Measurements from ENCODE around the gene MEF2B.
A peak's percentile ranks its signal among the peaks of the same experiment; 100 is the strongest.

MEF2B gene

DNA sequence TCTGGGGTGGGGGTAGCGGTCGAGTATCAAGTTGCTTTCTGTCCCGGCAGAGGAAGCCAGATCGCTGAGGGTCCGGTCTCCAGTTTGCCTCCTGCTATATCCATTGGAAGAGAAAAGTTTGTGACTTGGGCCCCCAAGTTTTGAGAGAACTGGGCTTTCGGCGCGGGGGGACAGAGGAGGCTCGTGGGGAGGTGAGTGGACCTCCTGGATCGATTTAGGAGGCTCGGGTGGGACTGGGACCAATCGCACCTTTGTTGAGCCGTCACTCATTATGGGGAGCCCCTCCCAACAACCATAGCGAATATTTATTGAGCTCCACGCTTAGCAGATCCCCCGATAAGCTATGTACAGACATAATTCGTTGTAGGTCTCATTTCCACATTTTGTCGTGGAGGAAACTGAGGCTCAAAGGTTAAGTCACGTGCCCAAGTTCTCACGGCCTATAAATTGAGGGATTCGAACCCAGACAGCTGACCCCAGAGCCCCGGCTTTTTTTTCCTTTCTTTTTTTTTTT is 22.9 kb upstream of the MEF2B start:
- no peak for TF ChIP-seq EZH2 (IDR thresholded peaks at IDR 0.05; ENCODE audit: borderline replicate concordance, low read depth, low read length, severe bottlenecking)
- TF ChIP-seq, protein P1, sequence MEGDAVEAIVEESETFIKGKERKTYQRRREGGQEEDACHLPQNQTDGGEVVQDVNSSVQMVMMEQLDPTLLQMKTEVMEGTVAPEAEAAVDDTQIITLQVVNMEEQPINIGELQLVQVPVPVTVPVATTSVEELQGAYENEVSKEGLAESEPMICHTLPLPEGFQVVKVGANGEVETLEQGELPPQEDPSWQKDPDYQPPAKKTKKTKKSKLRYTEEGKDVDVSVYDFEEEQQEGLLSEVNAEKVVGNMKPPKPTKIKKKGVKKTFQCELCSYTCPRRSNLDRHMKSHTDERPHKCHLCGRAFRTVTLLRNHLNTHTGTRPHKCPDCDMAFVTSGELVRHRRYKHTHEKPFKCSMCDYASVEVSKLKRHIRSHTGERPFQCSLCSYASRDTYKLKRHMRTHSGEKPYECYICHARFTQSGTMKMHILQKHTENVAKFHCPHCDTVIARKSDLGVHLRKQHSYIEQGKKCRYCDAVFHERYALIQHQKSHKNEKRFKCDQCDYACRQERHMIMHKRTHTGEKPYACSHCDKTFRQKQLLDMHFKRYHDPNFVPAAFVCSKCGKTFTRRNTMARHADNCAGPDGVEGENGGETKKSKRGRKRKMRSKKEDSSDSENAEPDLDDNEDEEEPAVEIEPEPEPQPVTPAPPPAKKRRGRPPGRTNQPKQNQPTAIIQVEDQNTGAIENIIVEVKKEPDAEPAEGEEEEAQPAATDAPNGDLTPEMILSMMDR (IDR thresholded peaks at IDR 0.05; ENCODE audit: borderline replicate concordance, extremely low read depth, low read length, poor library complexity, severe bottlenecking), result no peak
- Histone ChIP-seq H3K4me2 (ENCODE audit: insufficient read depth, low read length) (peak overlapping the region; percentile 78), H2AFZ (ENCODE audit: low read depth, low read length) (peak overlapping the region; percentile 86), H3K9me3 (ENCODE audit: insufficient read depth, low read length, severe bottlenecking) (no peaks in the 10 kb centered on the region), H3K27me3 (ENCODE audit: insufficient read depth, low read length, poor library complexity) (no peaks in the 10 kb centered on the region), H3K27ac (ENCODE audit: low read length) (peak overlapping the region; percentile 83), H3K79me2 (ENCODE audit: insufficient read depth, low read length) (peaks cover 60% of the 10 kb centered on the region), H3K4me3 (ENCODE audit: low read depth in 1 of 2, low read length in 2 of 2) (peak overlapping the region; percentile 44 to 64; a peak in 3 of 4 replicates), H4K20me1 (ENCODE audit: insufficient read depth, low read length) (peaks cover 19% of the 10 kb centered on the region), H3K4me1 (ENCODE audit: insufficient read depth, low read length) (peaks cover 44% of the 10 kb centered on the region), H3K9ac (ENCODE audit: low read depth, low read length) (peak overlapping the region; percentile 68), H3K36me3 (ENCODE audit: insufficient read depth, low read length) (peaks cover 19% of the 10 kb centered on the region)
- ATAC-seq (ENCODE audit: insufficient read depth, low read depth), result peak; percentile 4; the same call in 2 of the 3 replicates
- no peak for DNase-seq

DNA sequence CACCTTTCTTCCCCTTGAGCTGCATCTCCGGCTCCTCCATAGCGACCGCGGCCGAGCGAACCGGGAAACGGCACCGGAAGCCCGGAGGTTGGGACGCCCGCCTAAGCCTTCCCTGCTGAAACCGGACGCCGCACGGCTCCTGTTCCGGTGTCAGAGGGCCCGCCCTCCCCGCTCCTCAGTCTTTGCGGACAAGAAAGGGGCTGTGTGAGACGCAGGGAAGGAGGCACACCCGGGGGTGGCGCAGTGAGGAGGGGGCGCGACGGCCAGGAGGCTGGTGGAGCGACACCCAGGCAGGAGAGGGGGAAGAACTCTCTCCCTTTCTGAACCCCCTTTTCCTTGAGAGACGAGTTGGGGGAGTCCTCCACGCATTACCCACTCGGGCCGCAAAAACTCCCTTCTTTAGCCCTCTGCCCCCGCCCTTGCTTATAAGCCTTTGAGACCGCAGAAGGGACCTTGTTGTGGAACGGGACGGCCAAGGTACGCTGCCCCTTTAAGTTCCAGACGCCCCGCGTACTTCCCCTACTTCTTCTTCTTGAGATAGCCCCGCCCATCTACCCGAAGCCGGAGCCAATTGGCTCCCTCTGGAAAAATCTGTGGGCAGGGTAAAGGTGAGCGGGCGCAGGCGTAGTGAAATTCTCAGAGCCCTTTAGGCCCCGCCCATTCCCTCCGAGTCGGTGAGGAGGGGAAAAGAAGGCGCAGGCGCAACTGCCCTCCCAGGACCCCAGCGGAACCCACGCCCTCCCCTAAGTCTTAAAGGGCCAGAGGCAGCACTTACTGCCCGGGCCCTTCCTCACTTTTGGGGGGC is 22.2 kb upstream of the MEF2B start, which contains the start of the genes BORCS8 and RFXANK:
TSS of gene BORCS8 (minus strand) at position 75 of the 805 bp plus-strand sequence. CDS start at position 40, 35 bp downstream.
TSS of gene RFXANK (plus strand) at position 181 of the 805 bp plus-strand sequence. CDS start 1,689 bp downstream, outside the sequence.
- Histone ChIP-seq H3K4me1 (ENCODE audit: insufficient read depth, low read length) (peaks cover 44% of the 10 kb centered on the region), H3K4me3 (ENCODE audit: low read depth in 1 of 2, low read length in 2 of 2) (peak within 1 kb of the TSS; percentile 64 to 79; a peak in 3 of 4 replicates), H3K9ac (ENCODE audit: low read depth, low read length) (peak within 1 kb of the TSS; percentile 80), H4K20me1 (ENCODE audit: insufficient read depth, low read length) (peaks cover 19% of the 10 kb centered on the region), H3K27ac (ENCODE audit: low read length) (peak within 1 kb of the TSS; percentile 86), H3K27me3 (ENCODE audit: insufficient read depth, low read length, poor library complexity) (no peaks in the 10 kb centered on the region), H3K79me2 (ENCODE audit: insufficient read depth, low read length) (peaks cover 60% of the 10 kb centered on the region), H3K4me2 (ENCODE audit: insufficient read depth, low read length) (peak within 1 kb of the TSS; percentile 78), H2AFZ (ENCODE audit: low read depth, low read length) (peak within 1 kb of the TSS; percentile 95), H3K36me3 (ENCODE audit: insufficient read depth, low read length) (peaks cover 17% of the 10 kb centered on the region), H3K9me3 (ENCODE audit: insufficient read depth, low read length, severe bottlenecking) (no peaks in the 10 kb centered on the region)
- ATAC-seq (ENCODE audit: insufficient read depth, low read depth), result peak; percentile 90
- DNase-seq, result peak; percentile 100
- TF ChIP-seq EZH2 (IDR thresholded peaks at IDR 0.05; ENCODE audit: borderline replicate concordance, low read depth, low read length, severe bottlenecking), result no peak
- TF ChIP-seq, protein P1 (IDR thresholded peaks at IDR 0.05; ENCODE audit: borderline replicate concordance, extremely low read depth, low read length, poor library complexity, severe bottlenecking), result no peak

- peaks cover 44% of the 10 kb centered on the region for H3K4me1 ChIP-seq (ENCODE audit: insufficient read depth, low read length)
- TF ChIP-seq EZH2 (IDR thresholded peaks at IDR 0.05; ENCODE audit: borderline replicate concordance, low read depth, low read length, severe bottlenecking), result no peak
- peak overlapping the region; percentile 64 to 79; a peak in 3 of 4 replicates for H3K4me3 ChIP-seq (ENCODE audit: low read depth in 1 of 2, low read length in 2 of 2)
- peaks cover 15% of the 10 kb centered on the region for H3K36me3 ChIP-seq (ENCODE audit: insufficient read depth, low read length)
- peaks cover 19% of the 10 kb centered on the region for H4K20me1 ChIP-seq (ENCODE audit: insufficient read depth, low read length)
- H3K27me3 ChIP-seq (ENCODE audit: insufficient read depth, low read length, poor library complexity), result no peaks in the 10 kb centered on the region
- H3K9ac ChIP-seq (ENCODE audit: low read depth, low read length), result peak overlapping the region; percentile 80
- no peak for ATAC-seq (ENCODE audit: insufficient read depth, low read depth)
- peak overlapping the region; percentile 95 for H2AFZ ChIP-seq (ENCODE audit: low read depth, low read length)
- no peak for DNase-seq
- H3K27ac ChIP-seq (ENCODE audit: low read length), result peak overlapping the region; percentile 86
- peaks cover 55% of the 10 kb centered on the region for H3K79me2 ChIP-seq (ENCODE audit: insufficient read depth, low read length)
- H3K9me3 ChIP-seq (ENCODE audit: insufficient read depth, low read length, severe bottlenecking), result no peaks in the 10 kb centered on the region
- H3K4me2 ChIP-seq (ENCODE audit: insufficient read depth, low read length), result peak overlapping the region; percentile 69
These were observed 21.7 kb upstream of the MEF2B start for GRCh38 chr19:19191768-19192077.

- peaks cover 34% of the 10 kb centered on the region for H3K79me2 ChIP-seq (ENCODE audit: insufficient read depth, low read length)
- DNase-seq (no peak), ATAC-seq (ENCODE audit: insufficient read depth, low read depth) (no peak)
- no peak overlapping the region for H3K4me3 ChIP-seq (ENCODE audit: low read depth in 1 of 2, low read length in 2 of 2)
- peaks cover 30% of the 10 kb centered on the region for H3K36me3 ChIP-seq (ENCODE audit: insufficient read depth, low read length)
- H3K4me2 ChIP-seq (ENCODE audit: insufficient read depth, low read length), result no peak overlapping the region
- H4K20me1 ChIP-seq (ENCODE audit: insufficient read depth, low read length), result peaks cover 26% of the 10 kb centered on the region
- H3K27ac ChIP-seq (ENCODE audit: low read length), result no peak overlapping the region
- peaks cover 25% of the 10 kb centered on the region for H3K4me1 ChIP-seq (ENCODE audit: insufficient read depth, low read length)
- no peak overlapping the region for H3K9ac ChIP-seq (ENCODE audit: low read depth, low read length)
- TF ChIP-seq, protein P1 (IDR thresholded peaks at IDR 0.05; ENCODE audit: borderline replicate concordance, extremely low read depth, low read length, poor library complexity, severe bottlenecking), result no peak
- TF ChIP-seq EZH2 (IDR thresholded peaks at IDR 0.05; ENCODE audit: borderline replicate concordance, low read depth, low read length, severe bottlenecking), result no peak
- H2AFZ ChIP-seq (ENCODE audit: low read depth, low read length), result no peak overlapping the region
- no peaks in the 10 kb centered on the region for H3K27me3 ChIP-seq (ENCODE audit: insufficient read depth, low read length, poor library complexity)
- H3K9me3 ChIP-seq (ENCODE audit: insufficient read depth, low read length, severe bottlenecking), result no peaks in the 10 kb centered on the region
These were observed 16.7 kb upstream of the MEF2B start for GRCh38 chr19:19186742-19187141.
